ENCODE results near the gene SULT1C3.

Gene SULT1C3

GRCh38 chr2:108301558-108301957 is 61.8 kb downstream of the SULT1C3 start:
- no peak for DNase-seq

- no peak for DNase-seq
Observed at GRCh38 chr2:108304975-108305374, 65.2 kb downstream of the SULT1C3 start.

GRCh38 chr2:108305901-108306300 is 66.1 kb downstream of the SULT1C3 start:
- no peak for DNase-seq

GRCh38 chr2:108309903-108310302 is 70.1 kb downstream of the SULT1C3 start:
- DNase-seq, result no peak
